ENCODE measurements around the gene OTUD7B.

GRCh38 chr1:150053926-150054325, 43.4 kb upstream of the OTUD7B start:
- TF ChIP-seq, protein P1, sequence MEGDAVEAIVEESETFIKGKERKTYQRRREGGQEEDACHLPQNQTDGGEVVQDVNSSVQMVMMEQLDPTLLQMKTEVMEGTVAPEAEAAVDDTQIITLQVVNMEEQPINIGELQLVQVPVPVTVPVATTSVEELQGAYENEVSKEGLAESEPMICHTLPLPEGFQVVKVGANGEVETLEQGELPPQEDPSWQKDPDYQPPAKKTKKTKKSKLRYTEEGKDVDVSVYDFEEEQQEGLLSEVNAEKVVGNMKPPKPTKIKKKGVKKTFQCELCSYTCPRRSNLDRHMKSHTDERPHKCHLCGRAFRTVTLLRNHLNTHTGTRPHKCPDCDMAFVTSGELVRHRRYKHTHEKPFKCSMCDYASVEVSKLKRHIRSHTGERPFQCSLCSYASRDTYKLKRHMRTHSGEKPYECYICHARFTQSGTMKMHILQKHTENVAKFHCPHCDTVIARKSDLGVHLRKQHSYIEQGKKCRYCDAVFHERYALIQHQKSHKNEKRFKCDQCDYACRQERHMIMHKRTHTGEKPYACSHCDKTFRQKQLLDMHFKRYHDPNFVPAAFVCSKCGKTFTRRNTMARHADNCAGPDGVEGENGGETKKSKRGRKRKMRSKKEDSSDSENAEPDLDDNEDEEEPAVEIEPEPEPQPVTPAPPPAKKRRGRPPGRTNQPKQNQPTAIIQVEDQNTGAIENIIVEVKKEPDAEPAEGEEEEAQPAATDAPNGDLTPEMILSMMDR (IDR thresholded peaks at IDR 0.05): no peak
- no peak for TF ChIP-seq POLR2A (IDR thresholded peaks at IDR 0.05)
